ENCODE results near the gene GLIPR2. TPM values are rescaled to one million over a fixed set of nuclear protein-coding genes. Genes with fewer than 3 reads are reported as not detected.
A peak's percentile ranks its signal among the peaks of the same experiment; 100 is the strongest.

GLIPR2 gene
- total and polyA plus RNA-seq, 2 donors (not counting 3 experiments of a cell fraction or from before 2014, with no cell fraction given) = 22.0 to 42.4 TPM

GRCh38 chr9:36191686-36192085 lies 55.2 kb downstream of the GLIPR2 start:
- intact Hi-C loops (cut with micrococcal nuclease) (loop anchor here (5.0 kb wide), 1 partner anchor 136 kb away; no protein-coding TSS in a partner anchor), dilution Hi-C loops (cut with MboI; ENCODE audit: extremely low pct_ligation_motif_present, low sequenced_read_pairs) (no loop called here)
- no TSS peak for BruUV-seq (replicated peaks)
- DNase-seq (ENCODE audit: low read depth, low spot score) (peak; percentile 24), FAIRE-seq (no peak)
- Histone ChIP-seq H3K9me1 (replicated peaks; ENCODE audit: control insufficient read depth, extremely low read depth, insufficient read depth, low read length) (no peaks in the 10 kb centered on the region), H3K4me2 (ENCODE audit: insufficient read depth, low read length) (peak overlapping the region; percentile 89), H3K4me1 (ENCODE audit: control insufficient read depth, extremely low read depth, insufficient read depth, low read length) (peaks cover 31% of the 10 kb centered on the region), H3K9me3 (replicated peaks; ENCODE audit: control insufficient read depth, insufficient read depth, low read length) (no peaks in the 10 kb centered on the region), H3K36me3 (ENCODE audit: control insufficient read depth in 2 of 2, extremely low read depth in 1 of 2, insufficient read depth in 2 of 2, low read length in 2 of 2) (no peaks in the 10 kb centered on the region), H3K27me3 (ENCODE audit: control insufficient read depth in 2 of 2, insufficient read depth in 2 of 2, low read length in 2 of 2) (no peaks in the 10 kb centered on the region), H3K27ac (ENCODE audit: insufficient read depth, low read depth, low read length) (peak overlapping the region; percentile 78), H3K4me3 (replicated peaks in 1 of 3; ENCODE audit: insufficient read depth in 1 of 3, low read depth in 1 of 3, low read length in 3 of 3) (peak overlapping the region; percentile 80 to 93 (median 90)), H3K9ac (replicated peaks; ENCODE audit: extremely low read depth, insufficient read depth, low read length) (peak overlapping the region; percentile 96), H3K79me2 (ENCODE audit: control insufficient read depth, insufficient read depth, low read length) (peaks cover 56% of the 10 kb centered on the region), H2AFZ (ENCODE audit: low read depth, low read length) (no peak overlapping the region), H4K20me1 (replicated peaks; ENCODE audit: control insufficient read depth, extremely low read depth, insufficient read depth, low read length) (no peaks in the 10 kb centered on the region)
- POLR2A ChIA-PET = interaction anchor here (1.7 kb wide), 1 partner anchor 10 kb away, joined by 8 read pairs; no protein-coding TSS in a partner anchor
- TF ChIP-seq MYC (IDR thresholded peaks at IDR 0.05; ENCODE audit: low read depth, low read length) = no peak
- no peak for TF ChIP-seq POLR2A (IDR thresholded peaks at IDR 0.05; ENCODE audit: low read depth, low read length)
- no peak for TF ChIP-seq MAX (IDR thresholded peaks at IDR 0.05; ENCODE audit: insufficient read depth, insufficient read length)
- TF ChIP-seq CTCF (IDR thresholded peaks at IDR 0.05; ENCODE audit: extremely low read depth in 1 of 2, insufficient read depth in 1 of 2, low read depth in 1 of 2, low read length in 2 of 2) = no peak
- no peak for TF ChIP-seq POLR2AphosphoS5 (IDR thresholded peaks at IDR 0.05; ENCODE audit: insufficient read depth, low read depth, low read length)
- TF ChIP-seq FOS (IDR thresholded peaks at IDR 0.05; ENCODE audit: borderline replicate concordance, insufficient read depth, low read length) = no peak
- TF ChIP-seq GATA2 (IDR thresholded peaks at IDR 0.05; ENCODE audit: insufficient read depth, insufficient read length, low read depth, low read length) = no peak
- TF ChIP-seq EZH2 (IDR thresholded peaks at IDR 0.05; ENCODE audit: borderline replicate concordance, low read depth, low read length, severe bottlenecking) = no peak
- no peak for TF ChIP-seq JUN (IDR thresholded peaks at IDR 0.05; ENCODE audit: borderline replicate concordance, insufficient read depth, insufficient read length, low read depth)
- CTCF ChIA-PET = interaction anchor here (1.1 to 4.3 kb wide), 6 partner anchors 10 to 136 kb away, joined by 3 to 24 read pairs (median 10); no protein-coding TSS in a partner anchor
